Upper lobe of left lung (tissue), 4 donors: ENCODE measurements around the gene GPER1.

Experiments
- CTCF ChIP-seq, 6 experiments: fragments of 450-650 bp in 4 of 6; fragments of 200-600 bp in 2 of 6; sonication (generic) in 2 of 6; IDR thresholded peaks; one replicate each; pipeline ENCODE4 v1.5.1; 2016 to 2019; ENCODE audit warnings: antibody characterized with exemption in 6 of 6
- EP300 ChIP-seq, 4 donors: sonication (generic); formaldehyde crosslinking; IDR thresholded peaks; one replicate each; pipeline ENCODE4 v1.5.1; 2017; ENCODE audit warnings: antibody characterized with exemption in 4 of 4, control low read depth in 2 of 4

- TF ChIP-seq CTCF (IDR thresholded peaks at IDR 0.05) (no peak), EP300 (IDR thresholded peaks at IDR 0.05) (no peak)
Observed at GRCh38 chr7:1079546-1079945, 8.4 kb upstream of the GPER1 start.
